ENCODE measurements around the gene XAB2. TPM values are rescaled to one million over a fixed set of nuclear protein-coding genes. Genes with fewer than 3 reads are reported as not detected.

The XAB2 gene
- total and polyA plus RNA-seq, 2 experiments from 2014 or later, result 27.5 to 81.5 TPM

DNA sequence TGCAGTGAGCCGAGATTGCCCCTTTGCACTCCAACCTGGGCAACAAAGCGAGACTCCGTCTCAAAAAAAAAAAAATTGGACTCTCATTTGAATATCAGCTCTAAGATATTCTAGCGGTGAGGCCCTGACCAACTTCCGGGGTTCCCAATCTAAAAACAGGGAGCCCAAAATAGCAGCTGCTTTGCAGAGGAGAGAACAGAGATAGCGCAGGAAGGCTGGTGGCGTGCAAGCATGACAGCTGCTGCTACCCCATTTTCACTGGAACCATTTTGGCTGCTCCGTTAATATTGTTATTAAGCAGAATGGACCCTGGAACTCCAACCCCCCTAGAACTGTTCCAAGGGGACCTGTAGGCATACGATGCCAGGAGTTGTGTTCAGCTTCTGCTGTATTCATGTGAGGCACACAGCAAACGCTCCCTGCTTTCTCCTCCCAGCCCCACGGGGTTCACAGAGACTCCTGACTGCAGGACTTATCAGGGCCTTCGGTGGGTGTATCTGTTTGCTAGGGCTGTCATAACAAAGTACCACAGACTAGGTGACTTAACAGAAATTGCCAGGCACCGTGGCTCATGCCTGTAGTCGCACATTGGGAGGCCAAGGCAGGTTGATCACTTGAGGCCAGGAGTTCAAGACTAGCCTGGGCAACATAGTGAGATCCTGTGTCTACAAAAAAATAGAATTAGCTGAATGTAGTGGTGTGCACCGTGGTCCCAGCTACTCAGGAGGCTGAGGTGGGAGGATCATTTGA lies 19.1 kb upstream of the XAB2 start:
- DNase-seq (ENCODE audit: low read depth in 1 of 2, low spot score in 1 of 2), result no peak
- Histone ChIP-seq H3K27me3 (peaks cover 17% of the 10 kb centered on the region), H3K36me3 (no peaks in the 10 kb centered on the region), H3K9me3 (ENCODE audit: low read depth) (no peaks in the 10 kb centered on the region), H3K4me1 (ENCODE audit: low read depth) (no peaks in the 10 kb centered on the region), H3K4me3 (no peak overlapping the region), H3K27ac (no peak overlapping the region)
- TF ChIP-seq, protein P1, sequence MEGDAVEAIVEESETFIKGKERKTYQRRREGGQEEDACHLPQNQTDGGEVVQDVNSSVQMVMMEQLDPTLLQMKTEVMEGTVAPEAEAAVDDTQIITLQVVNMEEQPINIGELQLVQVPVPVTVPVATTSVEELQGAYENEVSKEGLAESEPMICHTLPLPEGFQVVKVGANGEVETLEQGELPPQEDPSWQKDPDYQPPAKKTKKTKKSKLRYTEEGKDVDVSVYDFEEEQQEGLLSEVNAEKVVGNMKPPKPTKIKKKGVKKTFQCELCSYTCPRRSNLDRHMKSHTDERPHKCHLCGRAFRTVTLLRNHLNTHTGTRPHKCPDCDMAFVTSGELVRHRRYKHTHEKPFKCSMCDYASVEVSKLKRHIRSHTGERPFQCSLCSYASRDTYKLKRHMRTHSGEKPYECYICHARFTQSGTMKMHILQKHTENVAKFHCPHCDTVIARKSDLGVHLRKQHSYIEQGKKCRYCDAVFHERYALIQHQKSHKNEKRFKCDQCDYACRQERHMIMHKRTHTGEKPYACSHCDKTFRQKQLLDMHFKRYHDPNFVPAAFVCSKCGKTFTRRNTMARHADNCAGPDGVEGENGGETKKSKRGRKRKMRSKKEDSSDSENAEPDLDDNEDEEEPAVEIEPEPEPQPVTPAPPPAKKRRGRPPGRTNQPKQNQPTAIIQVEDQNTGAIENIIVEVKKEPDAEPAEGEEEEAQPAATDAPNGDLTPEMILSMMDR (IDR thresholded peaks at IDR 0.05; ENCODE audit: low read depth, low read length), result no peak

DNA sequence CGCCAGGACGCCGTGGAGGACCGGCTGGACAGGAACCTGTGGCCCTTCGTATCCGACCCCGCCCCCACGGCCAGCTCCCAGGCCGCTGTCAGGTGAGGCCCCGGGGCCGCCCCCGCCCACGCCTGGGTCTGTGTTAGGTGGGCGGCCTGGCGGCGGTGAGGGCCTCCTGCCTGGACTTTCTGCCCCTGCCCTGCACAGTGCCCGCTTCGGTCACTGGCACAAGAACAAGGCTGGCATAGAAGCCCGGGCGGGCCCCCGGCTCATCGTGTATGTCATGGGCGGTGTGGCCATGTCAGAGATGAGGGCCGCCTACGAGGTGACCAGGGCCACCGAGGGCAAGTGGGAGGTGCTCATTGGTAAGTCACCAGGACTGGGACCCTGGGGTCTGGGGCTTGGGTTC lies 17.8 kb upstream of the XAB2 start:
- H3K4me3 ChIP-seq, result no peak overlapping the region
- no peaks in the 10 kb centered on the region for H3K9me3 ChIP-seq (ENCODE audit: low read depth)
- no peaks in the 10 kb centered on the region for H3K4me1 ChIP-seq (ENCODE audit: low read depth)
- H3K27me3 ChIP-seq, result peaks cover 17% of the 10 kb centered on the region
- TF ChIP-seq, protein P1 (IDR thresholded peaks at IDR 0.05; ENCODE audit: low read depth, low read length), result no peak
- DNase-seq (ENCODE audit: low read depth in 1 of 2, low spot score in 1 of 2), result no peak
- no peak overlapping the region for H3K27ac ChIP-seq
- no peaks in the 10 kb centered on the region for H3K36me3 ChIP-seq

DNA sequence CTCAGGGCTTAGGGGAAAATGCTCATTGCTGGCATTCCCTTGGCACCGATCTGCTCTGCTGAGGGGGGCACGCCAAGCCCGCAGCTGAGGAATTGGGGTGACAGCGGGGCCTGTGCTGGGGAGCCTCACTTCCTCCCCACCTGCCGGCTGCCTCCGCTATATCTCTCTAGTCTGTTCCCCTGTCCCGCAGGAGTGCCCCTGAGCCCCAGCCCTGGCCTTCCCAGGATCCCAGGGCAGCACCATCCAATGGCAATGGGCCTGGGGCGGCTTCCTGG lies 17.0 kb upstream of the XAB2 start:
- DNase-seq (ENCODE audit: low read depth in 1 of 2, low spot score in 1 of 2), result no peak
- no peaks in the 10 kb centered on the region for H3K36me3 ChIP-seq
- peaks cover 11% of the 10 kb centered on the region for H3K27me3 ChIP-seq
- H3K4me3 ChIP-seq, result no peak overlapping the region
- no peaks in the 10 kb centered on the region for H3K9me3 ChIP-seq (ENCODE audit: low read depth)
- H3K27ac ChIP-seq, result no peak overlapping the region
- no peaks in the 10 kb centered on the region for H3K4me1 ChIP-seq (ENCODE audit: low read depth)
- TF ChIP-seq, protein P1 (IDR thresholded peaks at IDR 0.05; ENCODE audit: low read depth, low read length), result no peak

DNA sequence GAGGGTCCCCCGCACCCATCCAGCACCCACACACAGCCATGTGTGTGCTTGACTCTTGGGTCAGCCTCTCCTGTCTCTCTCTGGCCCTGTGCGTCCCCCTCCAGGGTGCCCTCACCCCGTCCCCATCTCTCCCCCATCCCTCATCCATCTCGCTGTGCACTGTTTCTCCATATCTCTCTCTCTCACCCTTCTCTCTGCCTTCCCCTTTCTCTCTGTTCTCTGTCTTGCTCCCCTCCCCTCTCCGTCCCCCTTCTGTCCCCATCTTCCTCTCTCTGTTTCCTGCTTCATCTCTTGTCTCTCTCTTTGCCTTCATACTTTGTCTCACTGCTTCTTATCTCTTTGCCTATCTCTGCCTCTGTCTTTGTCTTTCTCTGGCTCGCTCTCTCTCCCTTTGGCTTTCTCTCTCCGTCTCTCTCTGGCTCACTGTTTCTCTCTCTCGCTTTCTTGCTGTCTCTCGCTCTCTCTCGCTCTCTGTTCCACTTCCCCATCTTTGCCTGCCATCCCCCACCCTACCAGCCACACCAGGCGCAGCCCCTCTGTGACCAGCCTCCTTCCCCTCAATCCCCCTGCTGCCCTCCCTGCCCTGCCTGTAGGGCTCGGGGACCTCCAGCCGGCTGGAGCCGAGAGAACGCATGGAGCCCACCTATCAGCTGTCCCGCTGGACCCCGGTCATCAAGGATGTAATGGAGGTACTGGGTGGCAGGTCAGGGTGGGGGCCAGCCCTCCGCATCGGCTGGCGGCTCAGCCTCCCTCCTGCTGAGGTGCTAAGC lies 16.5 kb upstream of the XAB2 start:
- no peak overlapping the region for H3K27ac ChIP-seq
- no peaks in the 10 kb centered on the region for H3K4me1 ChIP-seq (ENCODE audit: low read depth)
- no peak for DNase-seq (ENCODE audit: low read depth in 1 of 2, low spot score in 1 of 2)
- no peaks in the 10 kb centered on the region for H3K36me3 ChIP-seq
- no peak overlapping the region for H3K4me3 ChIP-seq
- TF ChIP-seq, protein P1 (IDR thresholded peaks at IDR 0.05; ENCODE audit: low read depth, low read length), result no peak
- peaks cover 6% of the 10 kb centered on the region for H3K27me3 ChIP-seq
- H3K9me3 ChIP-seq (ENCODE audit: low read depth), result no peaks in the 10 kb centered on the region

DNA sequence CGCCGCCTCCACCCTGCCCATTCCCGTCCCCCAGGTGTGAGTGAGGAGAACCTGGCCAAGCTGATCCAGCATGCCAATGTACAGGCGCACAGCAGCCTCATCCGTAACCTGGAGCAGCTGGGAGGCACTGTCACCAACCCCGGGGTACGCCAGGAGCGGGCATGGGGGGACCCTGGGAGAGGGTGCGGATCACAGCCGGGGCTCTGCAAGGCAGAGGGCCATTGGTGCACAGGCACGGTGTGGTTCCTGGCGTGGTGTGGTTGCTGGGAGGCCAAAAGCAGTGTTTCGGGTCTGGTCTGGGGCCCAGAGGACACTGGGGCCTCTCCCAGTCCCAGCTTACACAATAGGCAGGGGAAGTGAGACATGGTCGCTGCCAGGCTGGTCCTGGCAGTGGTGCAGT lies 15.8 kb upstream of the XAB2 start:
- Histone ChIP-seq H3K9me3 (ENCODE audit: low read depth) (no peaks in the 10 kb centered on the region), H3K4me3 (no peak overlapping the region), H3K27ac (no peak overlapping the region), H3K36me3 (no peaks in the 10 kb centered on the region), H3K27me3 (no peaks in the 10 kb centered on the region), H3K4me1 (ENCODE audit: low read depth) (no peaks in the 10 kb centered on the region)
- TF ChIP-seq, protein P1 (IDR thresholded peaks at IDR 0.05; ENCODE audit: low read depth, low read length), result no peak
- DNase-seq (ENCODE audit: low read depth in 1 of 2, low spot score in 1 of 2), result no peak

Data from cardiac muscle cell (in vitro differentiated cells and primary cell).